Hepatocyte (in vitro differentiated cells): Measurements from ENCODE around the gene BMP6. TPM values are rescaled to one million over a fixed set of nuclear protein-coding genes. Genes with fewer than 3 reads are reported as not detected.

ENCODE experiments used
- DNase-seq: peaks from one replicate; pipeline ENCODE4 v3.0.0-alpha.2; 2016; ENCODE audit warnings: low spot score
- H2AFZ ChIP-seq: fragments of 200-600 bp; sonication (generic); 2 replicates; pipeline ENCODE4 v1.6.0; 2016; ENCODE audit warnings: antibody characterized with exemption, mild to moderate bottlenecking
- H3K27ac ChIP-seq: fragments of 200-600 bp; sonication (generic); 2 replicates; pipeline ENCODE4 v1.5.1; 2016; ENCODE audit warnings: mild to moderate bottlenecking
- H3K27me3 ChIP-seq: fragments of 200-600 bp; sonication (generic); 2 replicates; pipeline ENCODE4 v1.6.1; 2016
- H3K36me3 ChIP-seq: fragments of 200-600 bp; sonication (generic); replicated peaks from 2 replicates; pipeline ENCODE4 v1.5.1; 2016; ENCODE audit warnings: low read depth; ENCODE audit not compliant: insufficient read depth
- H3K4me1 ChIP-seq: fragments of 200-600 bp; sonication (generic); 2 replicates; pipeline ENCODE4 v1.5.1; 2016; ENCODE audit warnings: mild to moderate bottlenecking, moderate library complexity; ENCODE audit not compliant: insufficient read depth
- H3K4me2 ChIP-seq: fragments of 200-600 bp; sonication (generic); 2 replicates; pipeline ENCODE4 v1.6.0; 2016
- H3K4me3 ChIP-seq: fragments of 200-600 bp; sonication (generic); 2 replicates; pipeline ENCODE4 v1.5.1; 2016; ENCODE audit warnings: mild to moderate bottlenecking
- H3K79me2 ChIP-seq: fragments of 200-600 bp; sonication (generic); 2 replicates; pipeline ENCODE4 v1.6.0; 2017; ENCODE audit warnings: mild to moderate bottlenecking
- H3K9me2 ChIP-seq: fragments of 200-600 bp; sonication (generic); replicated peaks from 2 replicates; pipeline ENCODE4 v1.6.0; 2017; ENCODE audit warnings: mild to moderate bottlenecking; ENCODE audit not compliant: insufficient read depth
- H3K9me3 ChIP-seq: fragments of 200-600 bp; sonication (generic); 2 replicates; pipeline ENCODE4 v1.5.1; 2016; ENCODE audit warnings: low read depth, mild to moderate bottlenecking
- H4K20me1 ChIP-seq: fragments of 200-600 bp; sonication (generic); 2 replicates; pipeline ENCODE4 v1.6.0; 2016; ENCODE audit warnings: mild to moderate bottlenecking; ENCODE audit not compliant: insufficient read depth, poor library complexity, severe bottlenecking
- CTCF ChIP-seq: fragments of 200-600 bp; sonication (generic); IDR thresholded peaks from 2 replicates; pipeline ENCODE4 v1.5.1; 2016; ENCODE audit warnings: antibody characterized with exemption, mild to moderate bottlenecking; ENCODE audit not compliant: poor library complexity
- EZH2 ChIP-seq: fragments of 200-600 bp; sonication (generic); IDR thresholded peaks from 2 replicates; pipeline ENCODE4 v1.6.1; 2016; ENCODE audit warnings: antibody characterized with exemption, mild to moderate bottlenecking, borderline replicate concordance
- EZH2phosphoT487 ChIP-seq: fragments of 200-600 bp; sonication (generic); IDR thresholded peaks from one replicate; pipeline ENCODE4 v1.6.1; 2018; ENCODE audit warnings: antibody characterized with exemption, mild to moderate bottlenecking, low read depth, moderate library complexity; ENCODE audit not compliant: unreplicated experiment, severe bottlenecking
- WGBS: methylation state at CpG from one replicate; pipeline ENCODE4 v1.1.6; 2016; ENCODE audit warnings: low lambda C conversion rate; ENCODE audit errors: missing lambda C conversion rate; 5-methylcytosine and 5-hydroxymethylcytosine counted together
- polyA plus RNA-seq: library from polyadenylated mRNA; unstranded; fragments of >200 nt; fragmentation: Nextera tagmentation; extraction: Ambion mirVana; gene quantifications from 2 replicates; pipeline ENCODE4 v1.2.1, GENCODE V29; 2016
- total RNA-seq: library from RNA; depleted of rRNA; stranded (reverse); fragments of >200 nt; gene quantifications from 2 replicates; pipeline ENCODE4 v1.2.3, GENCODE V29; 2014

BMP6 gene
- total and polyA plus RNA-seq, 2 experiments from 2014 or later: 4.0 to 4.3 TPM

- H2AFZ ChIP-seq: no peak overlapping the region
- no peak overlapping the region for H3K4me3 ChIP-seq
- WGBS: 87% methylated on average over 2 of the region's 2 CpGs
- H3K36me3 ChIP-seq: no peaks in the 10 kb centered on the region
- H3K27ac ChIP-seq: no peak overlapping the region
- no peaks in the 10 kb centered on the region for H3K79me2 ChIP-seq
- TF ChIP-seq CTCF (no peak), EZH2phosphoT487 (no peak), EZH2 (no peak)
- H3K4me2 ChIP-seq: no peak overlapping the region
- no peaks in the 10 kb centered on the region for H3K4me1 ChIP-seq
- peaks cover 22% of the 10 kb centered on the region for H3K27me3 ChIP-seq
- H4K20me1 ChIP-seq: no peaks in the 10 kb centered on the region
- no peak for DNase-seq
- no peaks in the 10 kb centered on the region for H3K9me3 ChIP-seq
- H3K9me2 ChIP-seq: no peaks in the 10 kb centered on the region
These were observed 5.6 kb upstream of the BMP6 start for GRCh38 chr6:7720346-7720745.

- H3K4me2 ChIP-seq: no peak overlapping the region
- peaks cover 33% of the 10 kb centered on the region for H3K27me3 ChIP-seq
- TF ChIP-seq EZH2phosphoT487 (no peak), CTCF (peak; percentile 48)
- WGBS: 71% methylated on average over 3 of the region's 3 CpGs
- H3K9me3 ChIP-seq: no peaks in the 10 kb centered on the region
- DNase-seq: peak; percentile 16
- no peaks in the 10 kb centered on the region for H3K36me3 ChIP-seq
- no peaks in the 10 kb centered on the region for H3K79me2 ChIP-seq
- no peak overlapping the region for H3K4me3 ChIP-seq
- H2AFZ ChIP-seq: no peak overlapping the region
- H3K9me2 ChIP-seq: no peaks in the 10 kb centered on the region
- H3K27ac ChIP-seq: no peak overlapping the region
- peaks cover 2% of the 10 kb centered on the region for H3K4me1 ChIP-seq
- no peaks in the 10 kb centered on the region for H4K20me1 ChIP-seq
These were observed 4.2 kb upstream of the BMP6 start for GRCh38 chr6:7721649-7722048.

- Histone ChIP-seq H2AFZ (no peak overlapping the region), H3K27me3 (peaks cover 43% of the 10 kb centered on the region), H4K20me1 (no peaks in the 10 kb centered on the region), H3K9me2 (no peaks in the 10 kb centered on the region), H3K9me3 (no peaks in the 10 kb centered on the region), H3K4me2 (no peak overlapping the region), H3K36me3 (no peaks in the 10 kb centered on the region), H3K4me3 (no peak overlapping the region), H3K4me1 (peaks cover 10% of the 10 kb centered on the region), H3K79me2 (no peaks in the 10 kb centered on the region), H3K27ac (no peak overlapping the region)
- peak; percentile 86 for DNase-seq
- 7% methylated on average over 10 of the region's 10 CpGs for WGBS
- TF ChIP-seq EZH2phosphoT487: no peak
- TF ChIP-seq EZH2: no peak
- peak; percentile 56 for TF ChIP-seq CTCF
These were observed 2.9 kb upstream of the BMP6 start for GRCh38 chr6:7723041-7723447.

GRCh38 chr6:7723554-7723953 is 2.3 kb upstream of the BMP6 start:
- WGBS: 90% methylated on average over 6 of the region's 6 CpGs

More at GRCh38 chr6:7723554-7723953, 2.3 kb upstream of the BMP6 start:
- Histone ChIP-seq H3K27ac (no peak overlapping the region), H3K4me1 (peaks cover 13% of the 10 kb centered on the region), H4K20me1 (no peaks in the 10 kb centered on the region), H3K4me3 (no peak overlapping the region), H3K9me3 (no peaks in the 10 kb centered on the region), H3K27me3 (peaks cover 48% of the 10 kb centered on the region), H3K4me2 (no peak overlapping the region), H2AFZ (no peak overlapping the region), H3K79me2 (no peaks in the 10 kb centered on the region), H3K36me3 (no peaks in the 10 kb centered on the region), H3K9me2 (no peaks in the 10 kb centered on the region)
- no peak for TF ChIP-seq EZH2
- TF ChIP-seq EZH2phosphoT487: no peak
- TF ChIP-seq CTCF: no peak
- no peak for DNase-seq
